ENCODE results near the gene SLC25A4.

- TF ChIP-seq GATA2 (IDR thresholded peaks at IDR 0.05; ENCODE audit: insufficient read depth, insufficient read length, low read depth, low read length) (no peak), CTCF (IDR thresholded peaks at IDR 0.05; ENCODE audit: extremely low read depth in 1 of 2, insufficient read depth in 1 of 2, low read depth in 1 of 2, low read length in 2 of 2) (no peak)
Observed at GRCh38 chr4:185117300-185117934, 25.6 kb upstream of the SLC25A4 start.

All from endothelial cell of umbilical vein (primary cell).